Renal pelvis (tissue), 4 donors: ENCODE results near the gene PTRH1. TPM values are rescaled to one million over a fixed set of nuclear protein-coding genes. Genes with fewer than 3 reads are reported as not detected.

ENCODE experiments used
- DNase-seq: peaks from one replicate; pipeline ENCODE4 v3.0.0-alpha.2; 2013
- polyA plus RNA-seq, 3 donors: library from polyadenylated mRNA; unstranded; fragments of 120-200 nt; gene quantifications; one replicate each; pipeline ENCODE4 v1.2.1, GENCODE V29; 2013; ENCODE audit not compliant: insufficient read length in 3 of 3

The PTRH1 gene
- polyA plus RNA-seq, 3 donors, result 7.8 to 13.5 (median 13.2) TPM

GRCh38 chr9:127700594-127701255 lies 14.7 kb downstream of the PTRH1 start:
- no peak for DNase-seq

- DNase-seq, result no peak
These were observed 15.3 kb downstream of the PTRH1 start for GRCh38 chr9:127700140-127700539.

GRCh38 chr9:127698985-127699670 lies 16.3 kb downstream of the PTRH1 start:
- DNase-seq, result peak; percentile 94

- no peak for DNase-seq
These were observed 17.1 kb downstream of the PTRH1 start for GRCh38 chr9:127698386-127698785.

- DNase-seq, result no peak
These were observed 17.9 kb downstream of the PTRH1 start for GRCh38 chr9:127697575-127697974.

- no peak for DNase-seq
These were observed 20.4 kb downstream of the PTRH1 start for GRCh38 chr9:127694890-127695720.

GRCh38 chr9:127693697-127694096 lies 21.8 kb downstream of the PTRH1 start:
- DNase-seq, result no peak

GRCh38 chr9:127693143-127693542 lies 22.3 kb downstream of the PTRH1 start:
- DNase-seq, result no peak

- DNase-seq, result no peak
These were observed 23.4 kb downstream of the PTRH1 start for GRCh38 chr9:127692071-127692470.

GRCh38 chr9:127690735-127691134 lies 24.7 kb downstream of the PTRH1 start:
- DNase-seq, result no peak

GRCh38 chr9:127689329-127690000 lies 26.0 kb downstream of the PTRH1 start:
- no peak for DNase-seq

GRCh38 chr9:127686461-127687393 lies 28.7 kb downstream of the PTRH1 start:
- no peak for DNase-seq

GRCh38 chr9:127684576-127684975 lies 30.9 kb downstream of the PTRH1 start:
- no peak for DNase-seq

- DNase-seq, result no peak
These were observed 31.7 kb downstream of the PTRH1 start for GRCh38 chr9:127683723-127684122.

- DNase-seq, result no peak
These were observed 32.9 kb downstream of the PTRH1 start for GRCh38 chr9:127682351-127683136.

- no peak for DNase-seq
These were observed 34.6 kb downstream of the PTRH1 start for GRCh38 chr9:127680846-127681245.

GRCh38 chr9:127680226-127680625 lies 35.2 kb downstream of the PTRH1 start:
- no peak for DNase-seq

GRCh38 chr9:127679506-127679905 lies 36.0 kb downstream of the PTRH1 start:
- DNase-seq, result no peak

- DNase-seq, result no peak
These were observed 38.8 kb downstream of the PTRH1 start for GRCh38 chr9:127676638-127677037.

- no peak for DNase-seq
These were observed 42.2 kb downstream of the PTRH1 start for GRCh38 chr9:127673234-127673633.
